Naive thymus-derived CD8-positive, alpha-beta T cell (primary cell): ENCODE data around the gene R3HDM2. TPM values are rescaled to one million over a fixed set of nuclear protein-coding genes. Genes with fewer than 3 reads are reported as not detected.
"Not testable (repeated sequence)": the region's sequence is repeated elsewhere in the genome, so short reads cannot be mapped to it uniquely, and the experiment has no call there.

Experiments
- ATAC-seq, 2 donors: fragments of 150-1000 bp; cut with Tn5 transposase in 1 of 2; sonication (Bioruptor Pico), chemical (Tn5 transposase) in 1 of 2; 1 replicate in 1 of 2; 2 replicates in 1 of 2; pipeline ENCODE4 v1.10.0; 2021; ENCODE audit warnings: mild to moderate bottlenecking in 2 of 2, moderate library complexity in 2 of 2
- POLR2A ChIA-PET: fragments of 350-600 bp; sonication (Branson Sonifier 250); formaldehyde crosslinking; loops from one replicate; lab custom pipeline; 2021; ENCODE audit warnings: antibody characterized with exemption; lab: Charles Lee
- DNase-seq, 10 donors: peaks; one replicate each; pipeline versions ENCODE4 v3.0.0 to v3.0.0-alpha.2; 2020 to 2022
- H3K27ac Mint-ChIP-seq, 10 donors: one replicate each; pipeline ENCODE4 v1.8.0; 2020 to 2022; ENCODE audit warnings: mild to moderate bottlenecking in 10 of 10, mixed read lengths in 10 of 10, moderate library complexity in 4 of 10, inconsistent platforms in 1 of 10
- H3K27me3 Mint-ChIP-seq, 5 donors: one replicate each; pipeline ENCODE4 v1.8.0; 2021 to 2022; ENCODE audit warnings: mixed read lengths in 5 of 5
- H3K36me3 Mint-ChIP-seq, 3 donors: one replicate each; pipeline ENCODE4 v1.8.0; 2020 to 2022; ENCODE audit warnings: mixed read lengths in 3 of 3, mild to moderate bottlenecking in 2 of 3, inconsistent platforms in 1 of 3
- H3K4me1 Mint-ChIP-seq, 4 donors: one replicate each; pipeline ENCODE4 v1.8.0; 2021 to 2022; ENCODE audit warnings: mixed read lengths in 4 of 4
- H3K4me3 Mint-ChIP-seq, 10 donors: one replicate each; pipeline ENCODE4 v1.8.0; 2020 to 2022; ENCODE audit warnings: mild to moderate bottlenecking in 10 of 10, mixed read lengths in 10 of 10, moderate library complexity in 6 of 10, inconsistent platforms in 1 of 10
- H3K9me3 Mint-ChIP-seq, 9 donors: one replicate each; pipeline ENCODE4 v1.8.0; 2020 to 2022; ENCODE audit warnings: mixed read lengths in 9 of 9, mild to moderate bottlenecking in 3 of 9, inconsistent platforms in 1 of 9, moderate library complexity in 1 of 9
- polyA plus RNA-seq, 3 donors: library from polyadenylated mRNA; unstranded; fragments of 300-500 nt; fragmentation: Illumina TruSeq; gene quantifications; one replicate each; pipeline ENCODE4 v1.2.3, GENCODE V29; 2021
- total RNA-seq, 8 experiments: library from RNA in 2 of 8; stranded (reverse) in 2 of 8; gene quantifications; one replicate each; pipeline ENCODE4 v1.2.3 and lab custom pipeline; 2021 to 2026

R3HDM2 gene
- total and polyA plus RNA-seq, 5 experiments from 2014 or later: 5.4 to 115 (median 17.3) TPM

GRCh38 chr12:57330992-57331391 lies 99.9 kb downstream of the R3HDM2 start:
- Mint-ChIP-seq H3K9me3 (peaks cover 0 to 2% (median 0%) of the 10 kb centered on the region in 9 donors), H3K4me3 (no peak overlapping the region), H3K27ac (peak overlapping the region in 2 of 10 donors; percentile 38 to 61), H3K36me3 (peaks cover 4 to 49% (median 8%) of the 10 kb centered on the region in 3 donors), H3K27me3 (no peaks in the 10 kb centered on the region), H3K4me1 (peaks cover 2 to 11% (median 7%) of the 10 kb centered on the region in 4 donors)
- POLR2A ChIA-PET: no interaction called here
- DNase-seq (no peak), ATAC-seq (no peak)

GRCh38 chr12:57329219-57329618 lies 101.6 kb downstream of the R3HDM2 start:
- no peak overlapping the region for H3K27ac Mint-ChIP-seq

GRCh38 chr12:57325395-57325794 lies 105.4 kb downstream of the R3HDM2 start:
- peaks cover 3 to 12% (median 7%) of the 10 kb centered on the region in 4 donors for H3K4me1 Mint-ChIP-seq
- no peaks in the 10 kb centered on the region for H3K9me3 Mint-ChIP-seq
- peaks cover 0 to 45% (median 7%) of the 10 kb centered on the region in 3 donors for H3K36me3 Mint-ChIP-seq
- ATAC-seq (no peak), DNase-seq (no peak)
- H3K27me3 Mint-ChIP-seq: no peaks in the 10 kb centered on the region
- H3K27ac Mint-ChIP-seq: no peak overlapping the region
- POLR2A ChIA-PET: interaction anchor here (0.6 kb wide), 1 partner anchor 17 kb away, joined by 3 read pairs; no protein-coding TSS in a partner anchor
- no peak overlapping the region for H3K4me3 Mint-ChIP-seq

More at GRCh38 chr12:57329219-57329618, 101.6 kb downstream of the R3HDM2 start:
- H3K9me3 Mint-ChIP-seq: no peaks in the 10 kb centered on the region
- DNase-seq (no peak), ATAC-seq (no peak)
- POLR2A ChIA-PET: no interaction called here
- H3K4me1 Mint-ChIP-seq: peaks cover 6 to 13% (median 9%) of the 10 kb centered on the region in 4 donors
- no peaks in the 10 kb centered on the region for H3K27me3 Mint-ChIP-seq
- peaks cover 4 to 47% (median 8%) of the 10 kb centered on the region in 3 donors for H3K36me3 Mint-ChIP-seq
- no peak overlapping the region for H3K4me3 Mint-ChIP-seq

DNA sequence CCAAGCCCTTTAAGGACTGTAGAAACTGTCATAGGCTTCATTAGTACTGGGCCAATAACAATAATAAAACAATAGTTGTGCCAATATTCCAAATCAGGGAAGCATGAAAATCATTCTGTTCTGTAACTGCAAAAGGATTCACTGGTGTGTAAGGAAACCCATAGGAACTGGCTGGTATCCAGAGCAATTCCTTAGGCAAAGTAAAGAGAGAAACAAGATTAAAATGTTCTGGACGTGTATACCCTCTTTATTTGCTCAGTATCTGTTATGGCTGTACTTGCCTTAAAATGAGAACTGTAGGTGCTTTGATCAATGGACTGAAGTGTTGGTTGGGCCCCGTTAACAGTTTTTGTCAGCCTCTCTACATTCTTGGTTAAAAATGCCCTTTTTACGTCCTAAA lies 107.4 kb downstream of the R3HDM2 start:
- H3K27me3 Mint-ChIP-seq: no peaks in the 10 kb centered on the region

DNA sequence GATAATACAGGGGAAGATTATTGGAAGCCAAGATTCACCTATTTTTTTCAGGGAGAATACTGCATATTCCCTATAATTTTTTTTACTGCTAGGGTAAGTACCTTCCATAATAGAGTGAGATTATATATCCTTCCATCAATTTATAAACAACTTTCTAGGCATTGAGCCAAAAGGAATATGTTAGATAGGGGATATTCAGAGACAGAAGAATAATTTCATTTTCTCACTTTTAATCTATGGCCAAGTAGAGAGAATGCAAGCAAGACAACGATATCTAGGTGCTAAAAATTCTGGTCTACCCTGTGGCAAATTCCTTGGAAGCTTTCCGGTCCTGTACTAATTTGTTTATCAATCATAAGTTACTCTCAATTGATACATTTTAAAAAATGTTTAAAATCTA lies 110.2 kb downstream of the R3HDM2 start:
- Mint-ChIP-seq H3K36me3 (peaks cover 0 to 13% (median 2%) of the 10 kb centered on the region in 3 donors), H3K4me3 (no peak overlapping the region), H3K27ac (peak overlapping the region in 1 of 10 donors; percentile 37), H3K9me3 (no peaks in the 10 kb centered on the region), H3K27me3 (no peaks in the 10 kb centered on the region), H3K4me1 (peaks cover 0 to 7% (median 4%) of the 10 kb centered on the region in 4 donors)
- POLR2A ChIA-PET: no interaction called here
- ATAC-seq (no peak), DNase-seq (no peak)

More for the DNA sequence above, 107.4 kb downstream of the R3HDM2 start:
- peaks cover 3 to 12% (median 8%) of the 10 kb centered on the region in 4 donors for H3K4me1 Mint-ChIP-seq
- peak overlapping the region in 1 of 10 donors; percentile 53 for H3K27ac Mint-ChIP-seq
- POLR2A ChIA-PET: no interaction called here
- H3K9me3 Mint-ChIP-seq: no peaks in the 10 kb centered on the region
- H3K4me3 Mint-ChIP-seq: no peak overlapping the region
- ATAC-seq (no peak), DNase-seq (no peak)
- H3K36me3 Mint-ChIP-seq: peaks cover 0 to 30% (median 7%) of the 10 kb centered on the region in 3 donors

- ATAC-seq (no peak), DNase-seq (no peak)
- no peak overlapping the region for H3K4me3 Mint-ChIP-seq
- peak overlapping the region in 2 of 10 donors; percentile 37 to 78 for H3K27ac Mint-ChIP-seq
- peaks cover 0 to 13% (median 2%) of the 10 kb centered on the region in 3 donors for H3K36me3 Mint-ChIP-seq
- peaks cover 0 to 7% (median 3%) of the 10 kb centered on the region in 4 donors for H3K4me1 Mint-ChIP-seq
- POLR2A ChIA-PET: no interaction called here
- no peaks in the 10 kb centered on the region for H3K27me3 Mint-ChIP-seq
- no peaks in the 10 kb centered on the region for H3K9me3 Mint-ChIP-seq
These were observed 111.0 kb downstream of the R3HDM2 start for GRCh38 chr12:57319678-57320469.

- H3K27me3 Mint-ChIP-seq: no peaks in the 10 kb centered on the region
- H3K4me1 Mint-ChIP-seq: peaks cover 0 to 5% (median 1%) of the 10 kb centered on the region in 4 donors
- peak overlapping the region in 2 of 10 donors; percentile 15 to 17 for H3K27ac Mint-ChIP-seq
- no peaks in the 10 kb centered on the region for H3K9me3 Mint-ChIP-seq
- ATAC-seq: no peak
- no peak for DNase-seq
- peaks cover 0 to 18% (median 0%) of the 10 kb centered on the region in 3 donors for H3K36me3 Mint-ChIP-seq
- POLR2A ChIA-PET: no interaction called here
- H3K4me3 Mint-ChIP-seq: no peak overlapping the region
These were observed 115.2 kb downstream of the R3HDM2 start for GRCh38 chr12:57315681-57316080.

GRCh38 chr12:57312287-57312686 lies 118.6 kb downstream of the R3HDM2 start:
- not testable (repeated sequence) for H3K9me3 Mint-ChIP-seq, H3K27me3 Mint-ChIP-seq, DNase-seq, H3K4me1 Mint-ChIP-seq, ATAC-seq, H3K4me3 Mint-ChIP-seq
- POLR2A ChIA-PET: interaction anchor here (0.6 kb wide), 1 partner anchor 553 kb away, joined by 5 read pairs; no protein-coding TSS in a partner anchor
- Mint-ChIP-seq H3K36me3 (peaks cover 0 to 45% (median 14%) of the 10 kb centered on the region in 3 donors), H3K27ac (peak overlapping the region in 1 of 10 donors; percentile 7)

DNA sequence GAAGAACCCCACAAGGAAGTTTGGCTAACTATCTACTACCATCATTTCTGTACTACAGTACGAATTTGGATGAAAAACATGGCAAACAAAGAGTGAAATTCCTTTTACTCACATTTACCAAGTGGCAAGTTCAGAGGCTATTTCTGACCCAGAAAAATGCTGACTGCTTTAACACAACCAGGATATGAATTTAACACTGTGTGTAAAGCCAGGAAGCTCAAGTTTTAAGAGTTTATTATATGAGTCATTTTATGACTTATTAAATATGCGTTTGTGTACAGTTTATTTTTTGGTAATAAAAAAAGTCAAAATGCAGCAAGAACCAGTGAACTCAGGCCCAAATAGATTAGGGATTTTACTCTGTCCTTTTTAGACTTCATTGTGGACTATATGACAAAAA lies 121.4 kb downstream of the R3HDM2 start:
- H3K9me3 Mint-ChIP-seq: no peaks in the 10 kb centered on the region
- ATAC-seq: no peak
- H3K36me3 Mint-ChIP-seq: peaks cover 11 to 67% (median 28%) of the 10 kb centered on the region in 3 donors
- no peak overlapping the region for H3K4me3 Mint-ChIP-seq
- no peak for DNase-seq
- H3K4me1 Mint-ChIP-seq: peaks cover 0 to 4% (median 0%) of the 10 kb centered on the region in 4 donors
- H3K27ac Mint-ChIP-seq: peak overlapping the region in 1 of 10 donors; percentile 60
- H3K27me3 Mint-ChIP-seq: no peaks in the 10 kb centered on the region
- POLR2A ChIA-PET: interaction anchor here (0.5 kb wide), 1 partner anchor 96 kb away, joined by 3 read pairs; no protein-coding TSS in a partner anchor

DNA sequence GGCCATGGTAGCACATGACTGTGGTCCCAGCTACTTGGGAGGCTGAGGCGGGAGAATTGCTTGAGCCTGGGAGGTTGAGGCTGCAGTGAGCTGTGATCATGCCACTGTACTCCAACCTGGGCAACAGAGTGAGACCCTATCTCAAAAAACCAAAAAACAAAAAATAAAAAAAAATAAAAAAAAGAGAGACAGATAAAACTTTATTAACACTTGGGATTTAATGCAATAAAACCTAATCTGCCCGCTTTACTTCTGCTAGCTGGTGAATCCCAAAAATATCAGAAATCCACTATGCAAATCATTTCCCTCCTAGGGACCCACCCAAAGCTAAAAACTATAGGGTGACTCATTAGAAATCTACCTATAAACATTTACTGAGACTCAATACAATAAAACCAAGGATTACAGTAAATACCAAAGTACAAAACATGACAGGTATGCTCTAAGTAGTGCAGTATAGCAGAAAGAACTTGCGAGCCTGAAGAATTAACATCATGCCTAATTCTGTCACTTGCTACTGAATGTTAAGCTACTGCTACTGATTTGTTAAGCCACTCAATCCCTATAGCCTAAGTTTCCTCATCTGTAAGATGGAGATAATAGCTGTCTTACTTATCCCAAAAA lies 129.8 kb downstream of the R3HDM2 start:
- DNase-seq: no peak
- no peaks in the 10 kb centered on the region for H3K27me3 Mint-ChIP-seq
- no peaks in the 10 kb centered on the region for H3K9me3 Mint-ChIP-seq
- H3K36me3 Mint-ChIP-seq: peaks cover 10 to 94% (median 40%) of the 10 kb centered on the region in 3 donors
- H3K4me3 Mint-ChIP-seq: no peak overlapping the region
- no peak for ATAC-seq
- POLR2A ChIA-PET: no interaction called here
- no peak overlapping the region for H3K27ac Mint-ChIP-seq
- H3K4me1 Mint-ChIP-seq: no peaks in the 10 kb centered on the region

DNA sequence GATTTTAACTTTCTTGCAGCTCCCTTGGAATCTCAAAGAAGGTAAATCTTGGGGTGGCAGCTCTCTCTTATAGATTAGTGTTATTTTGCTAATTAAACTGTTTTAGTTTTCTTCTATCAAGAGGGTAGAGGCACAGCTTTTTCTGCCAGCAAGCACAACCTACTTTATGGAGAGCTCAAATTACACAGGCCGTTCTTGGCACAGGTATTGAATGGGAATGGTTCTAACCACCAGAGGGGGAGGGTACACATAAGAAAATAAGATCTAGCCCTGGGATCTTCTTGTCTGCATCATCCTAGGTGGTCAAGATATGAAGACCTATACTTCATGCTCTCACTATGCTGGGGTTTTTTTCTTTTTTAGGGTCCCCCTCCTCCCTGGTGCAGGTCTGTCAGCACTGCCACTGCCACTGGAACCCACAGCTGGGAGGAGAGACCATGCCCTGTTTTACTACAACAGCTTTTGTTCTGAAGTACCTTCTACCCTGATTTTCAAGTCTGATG lies 131.3 kb downstream of the R3HDM2 start:
- peak overlapping the region in 1 of 10 donors; percentile 40 for H3K27ac Mint-ChIP-seq
- H3K4me1 Mint-ChIP-seq: no peaks in the 10 kb centered on the region
- no peak overlapping the region for H3K4me3 Mint-ChIP-seq
- no peaks in the 10 kb centered on the region for H3K27me3 Mint-ChIP-seq
- ATAC-seq (no peak), DNase-seq (no peak)
- H3K36me3 Mint-ChIP-seq: peaks cover 5 to 94% (median 29%) of the 10 kb centered on the region in 3 donors
- no peaks in the 10 kb centered on the region for H3K9me3 Mint-ChIP-seq
- POLR2A ChIA-PET: no interaction called here

DNA sequence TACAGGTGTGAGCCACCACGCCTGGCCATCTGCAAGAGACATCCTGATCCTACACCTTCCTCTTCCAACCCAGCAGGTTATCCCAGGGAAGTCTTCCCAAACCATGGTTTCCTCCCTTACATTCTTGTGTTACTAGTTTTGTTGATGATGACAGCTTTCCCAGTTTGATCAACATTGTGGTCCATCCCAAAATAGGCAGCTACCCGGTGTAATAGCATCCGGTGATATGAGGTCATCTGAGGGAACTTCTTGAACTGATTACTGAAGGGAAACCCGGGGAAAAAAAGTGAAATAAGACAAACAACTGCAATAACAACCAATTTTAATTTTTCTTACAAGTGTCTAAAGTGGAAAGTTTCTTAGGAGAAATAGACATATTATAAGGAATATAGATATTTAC lies 134.6 kb downstream of the R3HDM2 start:
- Mint-ChIP-seq H3K36me3 (peaks cover 5 to 92% (median 23%) of the 10 kb centered on the region in 3 donors), H3K9me3 (no peaks in the 10 kb centered on the region), H3K27me3 (no peaks in the 10 kb centered on the region), H3K27ac (no peak overlapping the region), H3K4me1 (peaks cover 0 to 2% (median 0%) of the 10 kb centered on the region in 4 donors), H3K4me3 (no peak overlapping the region)
- no peak for ATAC-seq
- POLR2A ChIA-PET: no interaction called here
- no peak for DNase-seq
